Heart right ventricle (tissue), 16 donors: ENCODE measurements around the gene LPCAT1. TPM values are rescaled to one million over a fixed set of nuclear protein-coding genes. Genes with fewer than 3 reads are reported as not detected.

Source experiments
- ATAC-seq, 8 donors: fragments of 200-7000 bp; cut with Tn5 transposase; one replicate each; pipeline ENCODE4 v1.9.1; 2020; ENCODE audit warnings: mild to moderate bottlenecking in 8 of 8, moderate library complexity in 8 of 8, moderate number of reproducible peaks in 1 of 8
- DNase-seq, 2 donors: peaks; one replicate each; pipeline ENCODE4 v3.0.0-alpha.2; 2020
- H3K27ac ChIP-seq, 10 donors: fragments of 200-600 bp; sonication (generic) in 2 of 10; one replicate each; pipeline versions ENCODE4 v1.5.0 to v1.8.0; 2020 to 2022; ENCODE audit warnings: mild to moderate bottlenecking in 3 of 10
- H3K27me3 ChIP-seq, 7 donors: fragments of 200-600 bp; one replicate each; pipeline ENCODE4 v1.8.0; 2021 to 2022; ENCODE audit warnings: mild to moderate bottlenecking in 2 of 7
- H3K36me3 ChIP-seq, 9 donors: fragments of 200-600 bp; sonication (generic) in 1 of 9; one replicate each; pipeline versions ENCODE4 v1.5.0 to v1.8.0; 2020 to 2022; ENCODE audit warnings: mild to moderate bottlenecking in 2 of 9
- H3K4me1 ChIP-seq, 9 donors: fragments of 200-600 bp; sonication (generic) in 1 of 9; one replicate each; pipeline versions ENCODE4 v1.5.0 to v1.8.0; 2020 to 2022; ENCODE audit warnings: mild to moderate bottlenecking in 4 of 9
- H3K4me3 ChIP-seq, 10 donors: fragments of 200-600 bp; sonication (generic) in 2 of 10; one replicate each; pipeline versions ENCODE4 v1.5.0 to v1.8.0; 2020 to 2022; ENCODE audit warnings: mild to moderate bottlenecking in 7 of 10, moderate library complexity in 2 of 10
- H3K9me3 ChIP-seq, 11 donors: fragments of 200-600 bp in 10 of 11; sonication (generic) in 2 of 11; one replicate each; pipeline versions ENCODE4 v1.5.0 to v1.8.0; 2013 to 2022; ENCODE audit warnings: mild to moderate bottlenecking in 2 of 11, control low read depth in 1 of 11, moderate library complexity in 1 of 11
- CTCF ChIP-seq, 9 donors: fragments of 200-600 bp; sonication (generic) in 2 of 9; IDR thresholded peaks; one replicate each; pipeline versions ENCODE4 v1.5.0 to v1.8.0; 2021 to 2022; ENCODE audit warnings: antibody characterized with exemption in 9 of 9, mild to moderate bottlenecking in 5 of 9, moderate library complexity in 1 of 9
- WGBS, 2 donors: extraction: QIAGEN DNeasy Blood & Tissue Kit; methylation state at CpG; one replicate each; pipeline ENCODE4 v1.1.7; 2013; ENCODE audit warnings: inconsistent platforms in 1 of 2; 5-methylcytosine and 5-hydroxymethylcytosine counted together
- intact Hi-C, 10 donors: fragments of 100-400 bp; cut with DNase I; formaldehyde crosslinking; loops; one replicate each; pipeline versions ENCODE4 v1.11.1 to v1.14.2; 2022
- polyA plus RNA-seq, 2 donors: library from polyadenylated mRNA; stranded (reverse); fragments of 200-250 nt; gene quantifications; one replicate each; pipeline ENCODE4 v1.2.3, GENCODE V29; 2013
- total RNA-seq, 10 donors: library from RNA; stranded (reverse); fragmentation: NEBNext Ultra II Directional in 3 of 10; extraction: Animal tissue kit (Norgen Biotek cat#: 25700) in 3 of 10; gene quantifications; one replicate each; pipeline versions ENCODE4 v1.2.1 to v1.2.4, GENCODE V29; 2021 to 2023
- donor health status: Arrhythmogenic right ventricular cardiomyopathy.
- donor health status: ischemic (EF 13 %, LVEDD 7.1; RV severe dilation, severe dysfunction).
- donor health status: healthy with polysubstance abuse.
- donor health status: DM: no; HTN: yes; CAD: no.
- donor health status: DM: no; HTN: no; CAD: no.
- donor health status: ischemic (EF 25% LVEDD 6.9; RV normal size, moderate dysfunction).
- donor health status: ischemic (EF 25% LVEDD 5.7; RV mildly dilated, moderate dysfunction).
- donor health status: healthy.
- donor health status: DM: yes; HTN: yes; CAD: no.
- donor health status: Ischemic cardiomyopathy.
- donor health status: ischemic (EF 35%, LVEDD 5.7; RV mildly dilated, moderate dysfunction).
- donor health status: nonischemic (EF 11% LVEDD 7.7; RV severe dilation, severe dysfunction).
- donor health status: DM: yes; HTN: yes; CAD: no.
- donor health status: PGD.
- donor health status: ischemic (EF 29% LVEDD 5.4; RV normal size, mild dysfunction).
- donor health status: nonischemic (EF 23%, LVEDD 6.1; RV moderate dilation, normal function).

Gene LPCAT1
- total and polyA plus RNA-seq, 12 donors, result 5.6 to 25.5 (median 9.6) TPM

- Histone ChIP-seq H3K27me3 (no peaks in the 10 kb centered on the region), H3K9me3 (no peaks in the 10 kb centered on the region), H3K27ac (no peak overlapping the region), H3K4me3 (no peak overlapping the region), H3K36me3 (peaks cover 0 to 65% (median 0%) of the 10 kb centered on the region in 9 donors), H3K4me1 (peaks cover 0 to 39% (median 0%) of the 10 kb centered on the region in 9 donors)
- intact Hi-C loops, result no loop called here
- WGBS, 2 donors, result 71 to 76% methylated on average over 26 of the region's 26 CpGs
- no peak for TF ChIP-seq CTCF (IDR thresholded peaks at IDR 0.05)
- DNase-seq (no peak), ATAC-seq (no peak)
Measured at GRCh38 chr5:1513326-1514026, 10.3 kb downstream of the LPCAT1 start.

DNA sequence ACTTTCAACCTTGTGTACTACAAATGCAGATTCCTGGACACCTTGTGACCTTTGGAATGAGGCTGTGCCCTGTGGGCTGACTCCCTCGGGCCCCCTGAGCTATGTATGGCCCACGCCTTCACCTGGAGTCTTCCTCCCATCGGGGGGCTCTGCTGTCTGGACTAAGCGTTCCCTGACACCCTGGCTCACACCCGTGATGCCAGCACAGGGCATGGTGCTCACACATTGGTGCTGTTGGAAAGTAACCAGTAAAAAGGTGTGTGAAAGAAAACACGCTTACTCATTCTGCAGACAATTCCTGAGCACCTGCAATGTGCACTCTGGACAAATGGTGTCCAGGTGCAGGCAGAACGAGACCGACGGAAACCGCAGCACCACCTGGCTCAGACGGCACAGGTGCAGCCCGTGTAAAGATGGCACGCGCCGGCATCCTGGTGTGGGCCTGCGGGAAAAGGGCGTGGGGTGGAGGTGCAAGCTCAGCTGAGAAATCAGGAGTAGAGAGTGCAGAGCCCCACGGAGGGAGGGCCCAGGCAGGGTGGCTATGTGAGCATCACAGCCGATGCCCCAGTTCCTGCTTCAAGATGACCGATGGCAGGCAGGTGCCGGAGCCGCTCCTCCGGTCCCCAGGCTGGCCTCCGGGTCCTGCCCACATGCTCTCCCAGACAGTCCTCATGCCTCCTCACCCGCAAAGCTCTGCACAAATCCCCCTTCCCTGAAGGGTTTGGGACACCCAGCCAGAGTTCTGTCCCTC is 11.0 kb downstream of the LPCAT1 start:
- no peak overlapping the region for H3K27ac ChIP-seq

DNA sequence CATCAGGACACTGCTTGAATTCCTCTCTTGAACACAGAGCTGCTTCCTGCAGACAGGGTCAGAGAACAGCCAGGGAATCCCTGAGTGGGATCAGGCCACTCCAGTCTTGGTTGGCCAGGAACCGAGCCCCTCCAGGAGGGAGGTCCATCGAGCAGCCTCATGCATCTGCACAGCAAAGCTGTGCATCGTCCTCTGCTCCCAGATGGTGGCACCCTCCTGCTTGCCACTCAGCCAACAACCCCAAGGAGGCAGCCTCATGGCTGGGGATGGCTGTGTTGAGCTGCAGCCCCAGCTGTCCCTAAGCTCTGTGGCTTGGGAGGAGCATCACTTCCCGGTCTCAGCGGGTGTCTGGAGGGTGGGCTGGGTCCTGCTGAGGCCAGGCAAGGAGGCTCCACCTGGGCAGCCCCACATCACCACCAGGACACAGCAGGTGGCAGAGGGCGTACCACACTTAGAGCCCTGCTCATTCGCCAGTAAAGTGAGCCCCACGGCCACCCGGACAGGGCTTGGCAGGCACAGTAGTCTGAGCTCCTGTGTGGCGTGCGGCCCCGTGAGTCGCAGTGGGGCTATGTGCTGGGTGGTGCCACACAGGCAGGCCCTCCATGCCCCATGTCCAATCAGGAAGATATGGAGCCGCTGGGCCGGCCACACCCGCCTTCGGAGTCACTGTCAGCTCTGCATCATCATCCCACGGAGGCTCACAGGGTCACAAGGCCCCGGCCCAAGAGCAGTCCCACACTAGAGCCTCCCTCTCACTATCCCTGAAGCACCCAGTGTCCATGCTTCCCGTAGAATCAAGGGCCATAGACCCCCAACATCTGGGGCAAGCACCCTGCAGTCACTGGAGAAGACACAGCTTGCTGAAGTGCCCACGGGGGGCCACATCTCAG is 11.9 kb downstream of the LPCAT1 start:
- DNase-seq (peak in 1 of 2 donors; percentile 9), ATAC-seq (no peak)
- WGBS, 2 donors, result 84 to 86% methylated on average over 21 of the region's 21 CpGs
- intact Hi-C loops, result no loop called here
- Histone ChIP-seq H3K27me3 (no peaks in the 10 kb centered on the region), H3K9me3 (no peaks in the 10 kb centered on the region), H3K4me3 (no peak overlapping the region), H3K4me1 (peaks cover 0 to 37% (median 0%) of the 10 kb centered on the region in 9 donors), H3K36me3 (peaks cover 0 to 56% (median 0%) of the 10 kb centered on the region in 9 donors), H3K27ac (no peak overlapping the region)
- no peak for TF ChIP-seq CTCF (IDR thresholded peaks at IDR 0.05)

More for the DNA sequence above, 11.0 kb downstream of the LPCAT1 start:
- H3K27me3 ChIP-seq, result no peaks in the 10 kb centered on the region
- peaks cover 0 to 37% (median 0%) of the 10 kb centered on the region in 9 donors for H3K4me1 ChIP-seq
- H3K4me3 ChIP-seq, result no peak overlapping the region
- intact Hi-C loops, result no loop called here
- TF ChIP-seq CTCF (IDR thresholded peaks at IDR 0.05), result no peak
- peaks cover 0 to 62% (median 0%) of the 10 kb centered on the region in 9 donors for H3K36me3 ChIP-seq
- no peaks in the 10 kb centered on the region for H3K9me3 ChIP-seq
- peak in 1 of 2 donors; percentile 5 for DNase-seq
- ATAC-seq, result no peak
- WGBS, 2 donors, result 95% methylated on average over 25 of the region's 25 CpGs

DNA sequence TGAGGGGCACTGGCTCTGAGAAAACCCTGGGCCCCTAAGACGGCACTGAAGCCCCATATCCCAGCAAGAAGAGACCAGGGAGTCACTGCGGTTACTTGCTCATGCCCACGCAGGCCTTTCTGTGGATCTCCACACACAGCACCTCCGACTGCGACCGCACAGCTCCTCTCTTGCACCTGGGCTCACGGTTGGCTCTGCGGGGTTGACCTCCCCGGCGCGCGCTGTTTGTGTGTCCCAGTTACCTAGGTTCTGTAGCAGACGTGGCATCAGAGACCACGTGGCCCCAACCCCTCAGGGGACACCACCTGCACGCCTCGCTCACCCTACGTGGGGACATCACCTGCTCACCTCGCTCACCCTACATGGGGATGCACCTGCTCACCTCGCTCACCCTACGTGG is 12.7 kb downstream of the LPCAT1 start:
- no peak overlapping the region for H3K4me3 ChIP-seq
- H3K36me3 ChIP-seq, result peaks cover 0 to 56% (median 0%) of the 10 kb centered on the region in 9 donors
- no peak for ATAC-seq
- H3K4me1 ChIP-seq, result peaks cover 0 to 30% (median 0%) of the 10 kb centered on the region in 9 donors
- intact Hi-C loops, result no loop called here
- TF ChIP-seq CTCF (IDR thresholded peaks at IDR 0.05), result no peak
- H3K27ac ChIP-seq, result no peak overlapping the region
- WGBS, 2 donors, result 95 to 98% methylated on average over 20 of the region's 20 CpGs
- peak in 1 of 2 donors; percentile 10 for DNase-seq
- no peaks in the 10 kb centered on the region for H3K9me3 ChIP-seq
- no peaks in the 10 kb centered on the region for H3K27me3 ChIP-seq
